WTC11 (cell line): ENCODE measurements around the gene PTPN4. TPM values are rescaled to one million over a fixed set of nuclear protein-coding genes. Genes with fewer than 3 reads are reported as not detected.

Source experiments
- ATAC-seq: fragments of 200-7000 bp; cut with Tn5 transposase; 2 replicates; pipeline ENCODE4 v1.10.0; 2021; ENCODE audit warnings: mild to moderate bottlenecking, moderate library complexity
- CTCF ChIA-PET: fragments of 300-600 bp; sonication (Branson Sonifier 250); formaldehyde crosslinking; loops from one replicate; lab custom pipeline; 2021; ENCODE audit warnings: antibody characterized with exemption; lab: Charles Lee
- POLR2A ChIA-PET: fragments of 350-600 bp; sonication (Branson Sonifier 250); formaldehyde crosslinking; loops from one replicate; lab custom pipeline; 2021; ENCODE audit warnings: antibody characterized with exemption; lab: Charles Lee
- DNase-seq: peaks from one replicate; pipeline ENCODE4 v3.0.0; 2021; ENCODE audit warnings: low spot score
- H3K27ac Mint-ChIP-seq: 2 replicates; pipeline ENCODE4 v1.8.0; 2021; ENCODE audit warnings: mixed read lengths
- H3K27me3 Mint-ChIP-seq: 2 replicates; pipeline ENCODE4 v1.8.0; 2021; ENCODE audit warnings: low read depth, mild to moderate bottlenecking, moderate library complexity, mixed read lengths
- H3K36me3 Mint-ChIP-seq: 2 replicates; pipeline ENCODE4 v1.8.0; 2021; ENCODE audit warnings: mixed read lengths
- H3K4me1 Mint-ChIP-seq: 2 replicates; pipeline ENCODE4 v1.8.0; 2022; ENCODE audit warnings: mixed read lengths
- H3K4me3 Mint-ChIP-seq: 2 replicates; pipeline ENCODE4 v1.8.0; 2021; ENCODE audit warnings: mild to moderate bottlenecking, moderate library complexity, mixed read lengths
- H3K9me3 Mint-ChIP-seq: 2 replicates; pipeline ENCODE4 v1.8.0; 2021; ENCODE audit warnings: mixed read lengths
- E2F1 ChIP-seq: sonication (generic); formaldehyde crosslinking; IDR thresholded peaks from 2 replicates; pipeline ENCODE4 v1.8.0; 2022; ENCODE audit warnings: mild to moderate bottlenecking, missing genetic modification reagents
- ETV6 ChIP-seq: sonication (generic); formaldehyde crosslinking; IDR thresholded peaks from 2 replicates; pipeline ENCODE4 v1.8.1; 2022; ENCODE audit warnings: mild to moderate bottlenecking, missing genetic modification reagents
- FOXJ3 ChIP-seq: sonication (generic); formaldehyde crosslinking; IDR thresholded peaks from 2 replicates; pipeline ENCODE4 v1.9.0; 2021; ENCODE audit warnings: missing genetic modification reagents, mild to moderate bottlenecking, borderline replicate concordance
- GABPB1 ChIP-seq: sonication (generic); formaldehyde crosslinking; IDR thresholded peaks from 2 replicates; pipeline ENCODE4 v1.8.1; 2023; ENCODE audit warnings: mild to moderate bottlenecking, missing genetic modification reagents
- IRF1 ChIP-seq: sonication (generic); formaldehyde crosslinking; IDR thresholded peaks from 2 replicates; pipeline ENCODE4 v1.8.0; 2023; ENCODE audit warnings: missing genetic modification reagents
- JAZF1 ChIP-seq: fragments of 250-450 bp; sonication (Bioruptor Pico); IDR thresholded peaks from 2 replicates; pipeline ENCODE4 v1.9.0; 2021; ENCODE audit warnings: moderate library complexity, mild to moderate bottlenecking, inconsistent platforms
- KAT7 ChIP-seq: sonication (generic); formaldehyde crosslinking; IDR thresholded peaks from 2 replicates; pipeline ENCODE4 v1.8.1; 2023; ENCODE audit warnings: missing genetic modification reagents, mild to moderate bottlenecking, borderline replicate concordance
- MAX ChIP-seq: sonication (generic); formaldehyde crosslinking; IDR thresholded peaks from 2 replicates; pipeline ENCODE4 v1.8.0; 2022; ENCODE audit warnings: mild to moderate bottlenecking, missing genetic modification reagents
- NFYB ChIP-seq: sonication (generic); formaldehyde crosslinking; conservative IDR thresholded peaks from 2 replicates; pipeline ENCODE4 v1.8.0; 2022; ENCODE audit warnings: low read depth, missing genetic modification reagents
- NR2C2 ChIP-seq: sonication (generic); formaldehyde crosslinking; IDR thresholded peaks from 2 replicates; pipeline ENCODE4 v1.8.0; 2022; ENCODE audit warnings: mild to moderate bottlenecking, missing genetic modification reagents
- PREB ChIP-seq: sonication (generic); formaldehyde crosslinking; IDR thresholded peaks from 2 replicates; pipeline ENCODE4 v1.8.1; 2022; ENCODE audit warnings: mild to moderate bottlenecking, missing genetic modification reagents, moderate library complexity, borderline replicate concordance
- SMAD3 ChIP-seq: sonication (generic); formaldehyde crosslinking; IDR thresholded peaks from 2 replicates; pipeline ENCODE4 v1.8.0; 2022; ENCODE audit warnings: missing genetic modification reagents, mild to moderate bottlenecking, borderline replicate concordance
- USF1 ChIP-seq: sonication (generic); formaldehyde crosslinking; IDR thresholded peaks from 2 replicates; pipeline ENCODE4 v1.8.0; 2022; ENCODE audit warnings: mild to moderate bottlenecking, missing genetic modification reagents
- ZBTB43 ChIP-seq: sonication (generic); formaldehyde crosslinking; IDR thresholded peaks from 2 replicates; pipeline ENCODE4 v1.8.1; 2023; ENCODE audit warnings: mild to moderate bottlenecking, missing genetic modification reagents
- ZNF232 ChIP-seq: sonication (generic); formaldehyde crosslinking; IDR thresholded peaks from 2 replicates; pipeline ENCODE4 v1.8.0; 2022; ENCODE audit warnings: mild to moderate bottlenecking, missing genetic modification reagents
- ZNF396 ChIP-seq: fragments of 250-450 bp; sonication (Bioruptor Pico); IDR thresholded peaks from 2 replicates; pipeline ENCODE4 v1.8.0; 2021; ENCODE audit warnings: mild to moderate bottlenecking, moderate library complexity, borderline replicate concordance
- ZNF423 ChIP-seq: fragments of 250-450 bp; sonication (Bioruptor Pico); IDR thresholded peaks from 2 replicates; pipeline ENCODE4 v2.1.2; 2022; ENCODE audit warnings: mild to moderate bottlenecking, moderate library complexity
- ZSCAN18 ChIP-seq: fragments of 250-450 bp; sonication (Bioruptor Pico); IDR thresholded peaks from 2 replicates; pipeline ENCODE4 v2.1.2; 2022; ENCODE audit warnings: mild to moderate bottlenecking, moderate library complexity
- total RNA-seq: library from RNA; stranded (reverse); gene quantifications from 3 replicates; pipeline ENCODE4 v1.2.3, GENCODE V29; 2021
- TF ChIP-seq, protein P1 (sequence below): sonication (generic); formaldehyde crosslinking; IDR thresholded peaks from 2 replicates; pipeline ENCODE4 v1.8.1; 2023; ENCODE audit warnings: mild to moderate bottlenecking, missing genetic modification reagents, borderline replicate concordance

PTPN4 gene
- total RNA-seq, 1 experiment from 2014 or later, result 85.8 TPM

DNA sequence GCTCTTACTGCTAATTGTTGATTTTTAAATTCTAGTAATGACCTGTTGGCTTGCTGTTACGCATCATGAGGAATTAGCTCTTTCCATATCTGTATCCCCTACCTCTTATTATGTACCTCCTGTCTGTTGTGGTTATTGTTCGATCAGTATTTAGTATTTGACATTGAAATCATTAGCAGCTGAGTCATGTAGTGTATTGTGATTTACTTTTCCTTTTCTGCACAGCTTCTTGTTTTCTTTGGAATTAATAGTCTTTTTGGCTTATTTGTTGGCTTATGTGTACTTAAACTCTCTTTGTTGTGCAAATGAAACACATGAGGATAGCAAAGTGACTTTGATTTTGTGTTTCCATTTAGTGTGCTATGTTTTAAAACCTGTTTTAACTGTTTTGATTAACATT is 257.5 kb downstream of the PTPN4 start:
- Mint-ChIP-seq H3K27me3 (peaks cover 6% of the 10 kb centered on the region), H3K4me3 (no peak overlapping the region; the same call in 1 of the 2 replicates)
- DNase-seq (no peak), ATAC-seq (no peak)
- POLR2A ChIA-PET, result no interaction called here
- no peak for TF ChIP-seq ZNF396 (CRISPR knock-in tag)
- no peak for TF ChIP-seq GABPB1 (CRISPR knock-in tag)
- no peak for TF ChIP-seq MAX (CRISPR knock-in tag)
- no peak for TF ChIP-seq SMAD3
- TF ChIP-seq KAT7 (CRISPR knock-in tag), result no peak
- TF ChIP-seq, protein P1, sequence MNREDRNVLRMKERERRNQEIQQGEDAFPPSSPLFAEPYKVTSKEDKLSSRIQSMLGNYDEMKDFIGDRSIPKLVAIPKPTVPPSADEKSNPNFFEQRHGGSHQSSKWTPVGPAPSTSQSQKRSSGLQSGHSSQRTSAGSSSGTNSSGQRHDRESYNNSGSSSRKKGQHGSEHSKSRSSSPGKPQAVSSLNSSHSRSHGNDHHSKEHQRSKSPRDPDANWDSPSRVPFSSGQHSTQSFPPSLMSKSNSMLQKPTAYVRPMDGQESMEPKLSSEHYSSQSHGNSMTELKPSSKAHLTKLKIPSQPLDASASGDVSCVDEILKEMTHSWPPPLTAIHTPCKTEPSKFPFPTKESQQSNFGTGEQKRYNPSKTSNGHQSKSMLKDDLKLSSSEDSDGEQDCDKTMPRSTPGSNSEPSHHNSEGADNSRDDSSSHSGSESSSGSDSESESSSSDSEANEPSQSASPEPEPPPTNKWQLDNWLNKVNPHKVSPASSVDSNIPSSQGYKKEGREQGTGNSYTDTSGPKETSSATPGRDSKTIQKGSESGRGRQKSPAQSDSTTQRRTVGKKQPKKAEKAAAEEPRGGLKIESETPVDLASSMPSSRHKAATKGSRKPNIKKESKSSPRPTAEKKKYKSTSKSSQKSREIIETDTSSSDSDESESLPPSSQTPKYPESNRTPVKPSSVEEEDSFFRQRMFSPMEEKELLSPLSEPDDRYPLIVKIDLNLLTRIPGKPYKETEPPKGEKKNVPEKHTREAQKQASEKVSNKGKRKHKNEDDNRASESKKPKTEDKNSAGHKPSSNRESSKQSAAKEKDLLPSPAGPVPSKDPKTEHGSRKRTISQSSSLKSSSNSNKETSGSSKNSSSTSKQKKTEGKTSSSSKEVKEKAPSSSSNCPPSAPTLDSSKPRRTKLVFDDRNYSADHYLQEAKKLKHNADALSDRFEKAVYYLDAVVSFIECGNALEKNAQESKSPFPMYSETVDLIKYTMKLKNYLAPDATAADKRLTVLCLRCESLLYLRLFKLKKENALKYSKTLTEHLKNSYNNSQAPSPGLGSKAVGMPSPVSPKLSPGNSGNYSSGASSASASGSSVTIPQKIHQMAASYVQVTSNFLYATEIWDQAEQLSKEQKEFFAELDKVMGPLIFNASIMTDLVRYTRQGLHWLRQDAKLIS, result no peak
- no peak for TF ChIP-seq ZBTB43 (CRISPR knock-in tag)
- no peak for TF ChIP-seq JAZF1 (CRISPR knock-in tag)
- TF ChIP-seq PREB (CRISPR knock-in tag), result no peak
- TF ChIP-seq ETV6 (CRISPR knock-in tag), result no peak
- TF ChIP-seq, all 79 proteins: peak for 0
- CTCF ChIA-PET, result no interaction called here
- Mint-ChIP-seq H3K36me3 (peaks cover 19% of the 10 kb centered on the region), H3K27ac (peak overlapping the region; percentile 6; the same call in 1 of the 2 replicates), H3K9me3 (peaks cover under 1% of the 10 kb centered on the region), H3K4me1 (peaks cover 35% of the 10 kb centered on the region)

- H3K27me3 Mint-ChIP-seq, result peaks cover 2% of the 10 kb centered on the region; the same call in 1 of the 2 replicates
- peaks cover 12% of the 10 kb centered on the region for H3K9me3 Mint-ChIP-seq
- no peak overlapping the region for H3K27ac Mint-ChIP-seq
- ATAC-seq (peak; percentile 22; the same call in 1 of the 2 replicates), DNase-seq (no peak)
- H3K4me3 Mint-ChIP-seq, result no peak overlapping the region
- H3K4me1 Mint-ChIP-seq, result peaks cover 31% of the 10 kb centered on the region
- H3K36me3 Mint-ChIP-seq, result peaks cover 30% of the 10 kb centered on the region
- ChIA-PET CTCF (interaction anchor here (1.2 kb wide), 1 partner anchor 156 kb away, joined by 3 read pairs; no protein-coding TSS in a partner anchor), POLR2A (no interaction called here)
- TF ChIP-seq NFYB, result no peak
- no peak for TF ChIP-seq NR2C2
- no peak for TF ChIP-seq FOXJ3 (CRISPR knock-in tag)
- no peak for TF ChIP-seq E2F1 (CRISPR knock-in tag)
- TF ChIP-seq ZBTB43 (CRISPR knock-in tag), result no peak
- no peak for TF ChIP-seq ZNF232 (CRISPR knock-in tag)
- TF ChIP-seq IRF1, result no peak
- TF ChIP-seq ZNF423 (CRISPR knock-in tag), result no peak
- TF ChIP-seq ZSCAN18, result no peak
- TF ChIP-seq USF1, result no peak
Observed at GRCh38 chr2:120018549-120018948, 258.8 kb downstream of the PTPN4 start.
